ENCODE results near the gene OSBPL3. TPM values are rescaled to one million over a fixed set of nuclear protein-coding genes. Genes with fewer than 3 reads are reported as not detected.

OSBPL3 gene
- total and polyA plus RNA-seq, 2 donors = 9.1 to 23.3 TPM

- Histone ChIP-seq H3K27ac (ENCODE audit: low read depth in 1 of 2, low read length in 1 of 2) (no peak overlapping the region), H3K4me1 (ENCODE audit: control insufficient read depth in 2 of 2, insufficient read depth in 2 of 2, low read length in 2 of 2) (peaks cover 17 to 29% of the 10 kb centered on the region in 2 donors), H3K4me3 (ENCODE audit: low read length in 2 of 2) (no peak overlapping the region), H3K27me3 (ENCODE audit: control insufficient read depth in 2 of 2, insufficient read depth in 1 of 2, low read length in 1 of 2) (no peaks in the 10 kb centered on the region), H3K36me3 (ENCODE audit: control insufficient read depth in 2 of 2, insufficient read depth in 2 of 2, low read length in 1 of 2) (no peaks in the 10 kb centered on the region), H3K9me3 (ENCODE audit: control insufficient read depth in 2 of 2, insufficient read depth in 1 of 2, low read length in 1 of 2) (no peaks in the 10 kb centered on the region)
- DNase-seq (ENCODE audit: low read depth in 6 of 9, low spot score in 9 of 9) = no peak
- 94% methylated on average over 15 of the region's 15 CpGs for WGBS
These were observed 5.7 kb downstream of the OSBPL3 start for GRCh38 chr7:24974026-24974832.

- Histone ChIP-seq H3K27me3 (ENCODE audit: control insufficient read depth in 2 of 2, insufficient read depth in 1 of 2, low read length in 1 of 2) (no peaks in the 10 kb centered on the region), H3K4me1 (ENCODE audit: control insufficient read depth in 2 of 2, insufficient read depth in 2 of 2, low read length in 2 of 2) (peaks cover 11 to 19% of the 10 kb centered on the region in 2 donors), H3K27ac (ENCODE audit: low read depth in 1 of 2, low read length in 1 of 2) (no peak overlapping the region), H3K36me3 (ENCODE audit: control insufficient read depth in 2 of 2, insufficient read depth in 2 of 2, low read length in 1 of 2) (no peaks in the 10 kb centered on the region), H3K4me3 (ENCODE audit: low read length in 2 of 2) (no peak overlapping the region), H3K9me3 (ENCODE audit: control insufficient read depth in 2 of 2, insufficient read depth in 1 of 2, low read length in 1 of 2) (no peaks in the 10 kb centered on the region)
- no peak for DNase-seq (ENCODE audit: low read depth in 6 of 9, low spot score in 9 of 9)
These were observed 7.0 kb downstream of the OSBPL3 start for GRCh38 chr7:24972991-24973390.

- Histone ChIP-seq H3K9me3 (ENCODE audit: control insufficient read depth in 2 of 2, insufficient read depth in 1 of 2, low read length in 1 of 2) (no peaks in the 10 kb centered on the region), H3K36me3 (ENCODE audit: control insufficient read depth in 2 of 2, insufficient read depth in 2 of 2, low read length in 1 of 2) (no peaks in the 10 kb centered on the region), H3K4me3 (ENCODE audit: low read length in 2 of 2) (no peak overlapping the region), H3K4me1 (ENCODE audit: control insufficient read depth in 2 of 2, insufficient read depth in 2 of 2, low read length in 2 of 2) (peaks cover 11 to 19% of the 10 kb centered on the region in 2 donors), H3K27me3 (ENCODE audit: control insufficient read depth in 2 of 2, insufficient read depth in 1 of 2, low read length in 1 of 2) (no peaks in the 10 kb centered on the region), H3K27ac (ENCODE audit: low read depth in 1 of 2, low read length in 1 of 2) (no peak overlapping the region)
- 83% methylated on average over 1 of the region's 1 CpG for WGBS
- DNase-seq (ENCODE audit: low read depth in 6 of 9, low spot score in 9 of 9) = no peak
These were observed 7.9 kb downstream of the OSBPL3 start for GRCh38 chr7:24972166-24972477.

GRCh38 chr7:24971333-24972165 lies 8.4 kb downstream of the OSBPL3 start:
- Histone ChIP-seq H3K4me1 (ENCODE audit: control insufficient read depth in 2 of 2, insufficient read depth in 2 of 2, low read length in 2 of 2) (peaks cover 11 to 16% of the 10 kb centered on the region in 2 donors), H3K9me3 (ENCODE audit: control insufficient read depth in 2 of 2, insufficient read depth in 1 of 2, low read length in 1 of 2) (no peaks in the 10 kb centered on the region), H3K27ac (ENCODE audit: low read depth in 1 of 2, low read length in 1 of 2) (no peak overlapping the region), H3K4me3 (ENCODE audit: low read length in 2 of 2) (no peak overlapping the region), H3K27me3 (ENCODE audit: control insufficient read depth in 2 of 2, insufficient read depth in 1 of 2, low read length in 1 of 2) (no peaks in the 10 kb centered on the region), H3K36me3 (ENCODE audit: control insufficient read depth in 2 of 2, insufficient read depth in 2 of 2, low read length in 1 of 2) (no peaks in the 10 kb centered on the region)
- 40% methylated on average over 9 of the region's 9 CpGs for WGBS
- DNase-seq (ENCODE audit: low read depth in 6 of 9, low spot score in 9 of 9) = peak in 1 of 9 donors; percentile 2

- 89% methylated on average over 4 of the region's 4 CpGs for WGBS
- no peaks in the 10 kb centered on the region for H3K27me3 ChIP-seq (ENCODE audit: control insufficient read depth in 2 of 2, insufficient read depth in 1 of 2, low read length in 1 of 2)
- no peaks in the 10 kb centered on the region for H3K9me3 ChIP-seq (ENCODE audit: control insufficient read depth in 2 of 2, insufficient read depth in 1 of 2, low read length in 1 of 2)
- peak overlapping the region; percentile 6 to 34 for H3K27ac ChIP-seq (ENCODE audit: low read depth in 1 of 2, low read length in 1 of 2)
- peaks cover 19 to 24% of the 10 kb centered on the region in 2 donors for H3K4me1 ChIP-seq (ENCODE audit: control insufficient read depth in 2 of 2, insufficient read depth in 2 of 2, low read length in 2 of 2)
- no peaks in the 10 kb centered on the region for H3K36me3 ChIP-seq (ENCODE audit: control insufficient read depth in 2 of 2, insufficient read depth in 2 of 2, low read length in 1 of 2)
- no peak for DNase-seq (ENCODE audit: low read depth in 6 of 9, low spot score in 9 of 9)
- no peak overlapping the region for H3K4me3 ChIP-seq (ENCODE audit: low read length in 2 of 2)
These were observed 9.3 kb downstream of the OSBPL3 start for GRCh38 chr7:24970676-24971075.

- no peak overlapping the region for H3K4me3 ChIP-seq (ENCODE audit: low read length in 2 of 2)
- no peaks in the 10 kb centered on the region for H3K27me3 ChIP-seq (ENCODE audit: control insufficient read depth in 2 of 2, insufficient read depth in 1 of 2, low read length in 1 of 2)
- peaks cover 24 to 33% of the 10 kb centered on the region in 2 donors for H3K4me1 ChIP-seq (ENCODE audit: control insufficient read depth in 2 of 2, insufficient read depth in 2 of 2, low read length in 2 of 2)
- 95% methylated on average over 9 of the region's 9 CpGs for WGBS
- H3K36me3 ChIP-seq (ENCODE audit: control insufficient read depth in 2 of 2, insufficient read depth in 2 of 2, low read length in 1 of 2) = no peaks in the 10 kb centered on the region
- no peak for DNase-seq (ENCODE audit: low read depth in 6 of 9, low spot score in 9 of 9)
- peak overlapping the region in 1 of 2 donors; percentile 9 for H3K27ac ChIP-seq (ENCODE audit: low read depth in 1 of 2, low read length in 1 of 2)
- no peaks in the 10 kb centered on the region for H3K9me3 ChIP-seq (ENCODE audit: control insufficient read depth in 2 of 2, insufficient read depth in 1 of 2, low read length in 1 of 2)
These were observed 11.8 kb downstream of the OSBPL3 start for GRCh38 chr7:24968165-24968564.

- Histone ChIP-seq H3K9me3 (ENCODE audit: control insufficient read depth in 2 of 2, insufficient read depth in 1 of 2, low read length in 1 of 2) (no peaks in the 10 kb centered on the region), H3K4me3 (ENCODE audit: low read length in 2 of 2) (no peak overlapping the region), H3K27ac (ENCODE audit: low read depth in 1 of 2, low read length in 1 of 2) (no peak overlapping the region), H3K36me3 (ENCODE audit: control insufficient read depth in 2 of 2, insufficient read depth in 2 of 2, low read length in 1 of 2) (no peaks in the 10 kb centered on the region), H3K4me1 (ENCODE audit: control insufficient read depth in 2 of 2, insufficient read depth in 2 of 2, low read length in 2 of 2) (peaks cover 24 to 34% of the 10 kb centered on the region in 2 donors), H3K27me3 (ENCODE audit: control insufficient read depth in 2 of 2, insufficient read depth in 1 of 2, low read length in 1 of 2) (no peaks in the 10 kb centered on the region)
- no peak for DNase-seq (ENCODE audit: low read depth in 6 of 9, low spot score in 9 of 9)
- WGBS = 89% methylated on average over 1 of the region's 1 CpG
These were observed 12.3 kb downstream of the OSBPL3 start for GRCh38 chr7:24967696-24968095.

- WGBS = 97% methylated on average over 1 of the region's 1 CpG
- Histone ChIP-seq H3K27me3 (ENCODE audit: control insufficient read depth in 2 of 2, insufficient read depth in 1 of 2, low read length in 1 of 2) (no peaks in the 10 kb centered on the region), H3K4me3 (ENCODE audit: low read length in 2 of 2) (no peak overlapping the region), H3K36me3 (ENCODE audit: control insufficient read depth in 2 of 2, insufficient read depth in 2 of 2, low read length in 1 of 2) (no peaks in the 10 kb centered on the region), H3K27ac (ENCODE audit: low read depth in 1 of 2, low read length in 1 of 2) (peak overlapping the region; percentile 48 to 61), H3K9me3 (ENCODE audit: control insufficient read depth in 2 of 2, insufficient read depth in 1 of 2, low read length in 1 of 2) (no peaks in the 10 kb centered on the region), H3K4me1 (ENCODE audit: control insufficient read depth in 2 of 2, insufficient read depth in 2 of 2, low read length in 2 of 2) (peaks cover 20 to 29% of the 10 kb centered on the region in 2 donors)
- no peak for DNase-seq (ENCODE audit: low read depth in 6 of 9, low spot score in 9 of 9)
These were observed 13.2 kb downstream of the OSBPL3 start for GRCh38 chr7:24966802-24967201.

Data from thymus (tissue), 11 donors.